Measurements from ENCODE around the gene ANKRD9.
A peak's percentile ranks its signal among the peaks of the same experiment; 100 is the strongest.

ANKRD9 gene

GRCh38 chr14:102497998-102498677 is 11.4 kb downstream of the ANKRD9 start:
- DNase-seq (ENCODE audit: low read depth): no peak

DNA sequence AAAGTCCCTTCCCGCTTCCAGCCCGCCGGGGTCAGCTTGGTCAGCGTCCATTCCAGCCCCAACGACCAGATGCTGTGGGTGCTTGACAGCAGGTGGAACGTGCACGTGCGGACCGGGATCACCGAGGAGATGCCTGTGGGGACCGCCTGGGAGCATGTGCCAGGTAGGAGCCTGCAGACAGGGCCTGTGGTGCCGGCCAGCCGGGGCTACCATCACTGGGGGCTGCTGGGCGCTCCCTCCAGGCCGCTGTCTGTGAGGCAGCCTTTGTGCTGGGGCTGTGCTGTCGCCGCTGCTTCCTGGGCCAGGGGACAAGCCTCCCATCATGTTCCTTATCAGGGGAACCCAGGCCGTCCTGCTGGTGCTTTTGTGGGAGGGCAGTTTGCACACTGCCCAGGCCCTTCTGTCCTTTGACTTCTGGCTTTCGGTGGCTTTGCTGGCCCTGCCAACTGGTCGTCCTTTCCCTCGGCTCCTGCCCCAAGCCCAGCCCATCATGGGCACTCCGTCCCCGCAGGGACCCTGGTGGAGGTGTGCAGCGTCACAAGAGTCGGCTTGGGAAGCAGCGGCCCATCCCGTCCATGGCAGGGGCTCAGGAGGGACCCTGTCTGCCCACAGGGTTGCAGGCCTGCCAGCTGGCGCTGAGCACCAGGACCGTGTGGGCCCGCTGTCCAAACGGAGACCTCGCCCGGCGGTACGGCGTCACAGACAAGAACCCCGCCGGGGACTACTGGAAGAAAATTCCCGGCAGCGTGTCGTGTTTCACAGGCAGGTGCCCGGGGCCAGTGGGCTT is 12.4 kb downstream of the ANKRD9 start:
- DNase-seq (ENCODE audit: low read depth): no peak

DNA sequence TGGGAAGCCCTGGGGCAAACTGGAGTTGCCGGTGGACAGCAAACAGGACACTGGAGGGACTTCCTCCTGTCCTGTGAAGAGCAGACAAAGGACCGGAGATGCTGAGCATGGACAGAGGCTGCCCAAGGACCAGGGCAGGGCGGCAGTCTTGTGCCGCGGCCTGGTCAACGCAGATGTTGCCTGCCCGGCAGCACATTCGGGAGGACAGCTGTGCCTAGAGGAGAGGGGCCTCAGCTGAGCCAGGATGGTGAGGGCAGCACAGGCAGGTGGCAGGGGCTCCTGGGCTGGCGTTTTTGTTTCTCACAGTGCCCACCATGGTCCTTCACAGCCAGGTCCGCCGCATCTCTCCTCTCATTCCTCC is 13.3 kb downstream of the ANKRD9 start:
- DNase-seq (ENCODE audit: low read depth): no peak

GRCh38 chr14:102495491-102496330 is 13.9 kb downstream of the ANKRD9 start:
- no peak for DNase-seq (ENCODE audit: low read depth)

- no peak for DNase-seq (ENCODE audit: low read depth)
These were observed 16.0 kb downstream of the ANKRD9 start for GRCh38 chr14:102493585-102493984.

DNA sequence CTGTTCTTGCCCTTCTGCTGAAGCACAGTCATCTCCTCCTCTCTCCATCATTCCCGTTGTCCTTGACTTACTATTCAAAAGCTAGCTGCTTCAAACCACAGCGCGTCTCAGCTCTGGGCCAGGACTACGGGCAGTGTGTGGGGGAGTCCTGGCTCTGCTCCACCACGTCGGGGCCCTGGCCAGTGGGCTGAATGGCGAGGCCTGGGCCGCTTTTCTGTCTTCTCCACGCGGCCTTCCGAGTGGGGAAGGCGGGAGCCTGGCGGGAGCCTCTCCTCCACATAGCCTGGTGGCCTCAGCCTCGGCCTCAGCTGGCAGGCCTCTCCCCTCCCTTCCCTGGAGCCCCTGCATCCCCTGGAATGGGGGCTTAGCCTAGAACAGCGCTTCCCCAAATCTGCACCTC is 16.5 kb downstream of the ANKRD9 start:
- DNase-seq (ENCODE audit: low read depth): no peak

- DNase-seq (ENCODE audit: low read depth): no peak
These were observed 17.1 kb downstream of the ANKRD9 start for GRCh38 chr14:102492531-102492910.

GRCh38 chr14:102491786-102492530 is 17.6 kb downstream of the ANKRD9 start:
- no peak for DNase-seq (ENCODE audit: low read depth)

GRCh38 chr14:102491366-102491765 is 18.2 kb downstream of the ANKRD9 start:
- DNase-seq (ENCODE audit: low read depth): no peak

DNA sequence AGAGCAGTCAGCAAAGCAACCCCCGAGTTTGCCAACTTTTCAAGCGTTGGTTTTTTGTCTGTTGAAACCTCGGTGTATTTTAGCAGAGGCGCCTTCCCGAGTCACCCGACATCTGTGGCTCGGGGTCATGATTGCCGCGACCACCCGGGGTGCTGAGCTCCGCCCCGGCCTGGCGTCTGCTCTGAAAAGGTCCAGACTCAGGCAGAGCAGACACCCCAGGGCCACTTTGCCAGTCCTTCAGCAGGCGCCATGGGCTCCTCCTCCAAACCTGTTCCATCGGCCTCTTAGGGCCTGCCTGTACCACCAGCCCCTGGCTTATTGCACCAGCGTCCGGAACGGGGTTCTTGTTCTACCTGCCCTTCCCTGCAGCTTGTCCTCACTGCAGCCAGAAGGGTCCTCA is 19.1 kb downstream of the ANKRD9 start:
- no peak for DNase-seq (ENCODE audit: low read depth)

- peak; percentile 31 for DNase-seq (ENCODE audit: low read depth)
These were observed 22.4 kb downstream of the ANKRD9 start for GRCh38 chr14:102487204-102487577.

- no peak for DNase-seq (ENCODE audit: low read depth)
These were observed 22.9 kb downstream of the ANKRD9 start for GRCh38 chr14:102486513-102487203.

DNA sequence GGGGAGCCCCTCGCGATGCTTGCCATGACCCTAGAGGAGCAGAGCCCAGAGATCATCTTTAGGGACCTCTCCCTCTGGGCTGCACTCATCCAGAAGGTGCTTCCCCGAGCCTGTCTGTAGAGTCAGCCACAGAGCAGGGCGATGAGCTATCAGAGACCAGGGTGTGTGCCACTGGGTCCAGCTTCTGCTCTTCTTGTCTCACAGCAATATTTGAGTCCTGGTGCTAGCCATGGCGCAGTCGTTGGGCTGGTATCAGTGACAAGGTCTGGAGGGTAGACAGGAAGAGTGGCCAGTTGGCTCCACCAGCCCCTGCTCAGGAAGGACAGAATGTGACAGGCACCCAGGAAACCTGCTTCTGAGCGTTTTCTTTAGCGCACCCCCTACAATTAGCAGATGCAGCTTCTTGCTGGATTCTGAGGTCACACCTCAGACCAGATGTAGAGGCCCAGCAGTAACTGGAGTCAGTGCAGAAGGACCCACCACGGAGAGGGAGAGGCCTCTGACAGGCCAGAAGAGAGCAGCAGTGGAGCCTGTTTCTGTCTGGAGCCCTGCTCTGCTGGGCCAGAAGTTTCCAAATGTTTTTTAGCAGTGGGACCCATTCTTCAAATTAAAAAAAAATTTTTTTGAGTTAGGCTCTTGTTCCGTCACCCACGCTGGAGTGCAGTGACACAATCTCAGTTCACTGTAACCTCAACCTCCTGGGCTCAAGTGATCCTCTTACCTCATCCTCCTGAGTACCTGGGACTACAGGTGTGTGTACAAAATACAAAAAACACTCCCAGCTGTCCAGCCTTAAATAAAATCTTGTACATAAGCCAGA is 23.7 kb downstream of the ANKRD9 start:
- DNase-seq (ENCODE audit: low read depth): no peak

DNA sequence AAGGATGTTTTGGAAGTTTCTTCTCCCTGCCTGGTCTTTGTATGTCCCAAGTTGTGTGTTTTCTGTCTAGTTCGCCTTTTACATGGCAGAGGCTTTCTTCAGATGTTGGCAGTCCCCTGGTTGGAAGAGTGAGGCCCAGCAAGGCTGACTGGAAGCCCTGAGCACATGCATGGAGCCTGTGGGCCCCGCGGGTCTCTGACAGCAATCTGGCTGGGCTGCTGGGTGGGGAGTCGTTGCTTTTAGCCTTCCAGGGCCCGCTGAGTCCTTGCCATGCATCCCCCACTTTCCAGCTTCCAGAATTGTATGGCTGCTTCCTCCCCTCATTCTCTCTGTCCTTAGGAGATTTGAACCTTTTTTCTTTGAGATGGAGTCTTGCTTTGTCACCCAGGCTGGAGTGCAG is 25.3 kb downstream of the ANKRD9 start:
- no peak for DNase-seq (ENCODE audit: low read depth)

DNA sequence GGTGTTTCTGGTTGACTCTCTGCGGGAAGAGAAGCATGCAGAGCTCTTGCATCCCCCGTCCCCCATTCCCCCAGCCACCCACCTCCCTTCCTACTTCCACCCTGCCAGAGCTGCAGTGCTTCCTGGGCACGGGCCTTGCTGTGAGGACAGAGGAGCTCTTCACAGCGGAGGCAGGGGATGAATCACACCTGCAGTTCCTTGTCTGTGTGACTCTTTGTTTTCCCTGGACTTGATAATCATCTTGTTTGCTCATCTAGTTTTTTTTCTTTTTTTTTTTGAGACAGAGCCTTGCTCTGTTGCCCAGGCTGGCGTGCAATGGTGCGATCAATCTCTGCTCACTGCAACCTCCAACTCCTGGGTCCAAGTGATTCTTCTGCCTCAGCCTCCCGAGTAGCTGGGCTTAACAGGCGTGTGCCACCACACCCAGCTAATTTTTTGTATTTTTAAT is 27.8 kb downstream of the ANKRD9 start:
- DNase-seq (ENCODE audit: low read depth): peak; percentile 57

GRCh38 chr14:102481371-102481770 is 28.2 kb downstream of the ANKRD9 start:
- no peak for DNase-seq (ENCODE audit: low read depth)

DNA sequence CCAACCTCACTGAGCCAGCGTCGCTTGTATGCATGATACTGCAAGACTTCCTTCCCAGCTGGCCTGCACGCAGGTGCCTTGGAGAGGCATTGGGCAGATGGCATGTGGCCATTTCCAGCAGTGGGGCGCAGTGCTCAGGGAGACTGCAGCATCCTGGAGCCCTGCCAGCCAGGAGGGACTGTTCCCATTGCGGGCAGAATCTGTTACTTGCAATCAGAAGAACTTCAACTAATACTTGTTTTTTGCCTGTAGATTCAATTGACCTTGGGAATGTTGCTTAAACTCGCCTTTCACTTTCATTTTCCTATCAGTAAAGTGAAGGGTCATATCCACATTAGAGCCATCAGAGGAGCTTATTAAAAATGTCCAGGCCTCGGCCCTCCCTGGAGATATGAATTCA is 29.8 kb downstream of the ANKRD9 start:
- DNase-seq (ENCODE audit: low read depth): no peak

- no peak for DNase-seq (ENCODE audit: low read depth)
These were observed 30.5 kb downstream of the ANKRD9 start for GRCh38 chr14:102479107-102479506.

DNA sequence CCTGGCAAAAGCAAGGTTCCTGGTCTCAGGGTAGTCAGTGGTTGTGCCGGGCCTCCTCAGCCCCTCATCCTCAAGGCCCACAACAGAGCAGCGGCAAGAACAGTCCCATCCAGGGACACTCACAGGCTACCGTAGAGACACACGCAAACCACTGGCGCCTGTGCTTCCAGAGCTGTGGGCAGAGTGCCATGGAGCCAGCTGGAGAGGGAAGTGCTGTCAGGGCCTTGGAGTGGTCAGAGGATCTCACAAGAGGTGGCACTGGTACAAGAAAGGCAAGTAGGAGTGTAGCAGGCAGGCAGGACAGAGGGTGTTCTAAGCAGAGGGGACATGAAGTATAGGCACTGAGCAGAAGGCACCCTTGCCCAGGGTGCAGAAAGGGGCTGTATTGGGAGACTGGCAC is 34.6 kb downstream of the ANKRD9 start:
- DNase-seq (ENCODE audit: low read depth): no peak

- no peak for DNase-seq (ENCODE audit: low read depth)
These were observed 36.0 kb downstream of the ANKRD9 start for GRCh38 chr14:102473559-102473958.

DNA sequence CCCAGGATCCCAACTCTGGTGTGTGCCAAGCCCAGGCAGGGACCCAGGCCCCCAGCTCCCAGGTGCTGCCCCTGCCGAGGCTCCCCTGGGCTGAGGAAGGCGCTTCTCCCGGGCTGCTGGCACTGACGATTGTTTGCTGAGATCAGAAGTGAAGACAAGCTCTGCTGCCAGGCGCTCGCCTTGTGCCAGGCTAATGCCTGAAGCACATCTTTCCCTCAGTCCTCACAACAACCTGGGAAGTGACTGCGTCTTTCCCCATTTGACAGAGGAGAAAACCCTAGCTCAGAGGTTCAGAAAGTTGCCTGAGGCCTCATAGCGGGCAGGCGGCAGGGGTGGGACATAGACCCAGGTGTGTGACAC is 36.8 kb downstream of the ANKRD9 start:
- DNase-seq (ENCODE audit: low read depth): no peak

Measured in iris pigment epithelial cell (primary cell).